ENCODE measurements around the gene CBR1. TPM values are rescaled to one million over a fixed set of nuclear protein-coding genes. Genes with fewer than 3 reads are reported as not detected.

CBR1 gene
- total and polyA plus RNA-seq, 9 of the 15 experiments (the other 6 are each of a cell fraction or from before 2014, with no cell fraction given), result 2.5 to 33.8 (median 15.1) TPM

DNA sequence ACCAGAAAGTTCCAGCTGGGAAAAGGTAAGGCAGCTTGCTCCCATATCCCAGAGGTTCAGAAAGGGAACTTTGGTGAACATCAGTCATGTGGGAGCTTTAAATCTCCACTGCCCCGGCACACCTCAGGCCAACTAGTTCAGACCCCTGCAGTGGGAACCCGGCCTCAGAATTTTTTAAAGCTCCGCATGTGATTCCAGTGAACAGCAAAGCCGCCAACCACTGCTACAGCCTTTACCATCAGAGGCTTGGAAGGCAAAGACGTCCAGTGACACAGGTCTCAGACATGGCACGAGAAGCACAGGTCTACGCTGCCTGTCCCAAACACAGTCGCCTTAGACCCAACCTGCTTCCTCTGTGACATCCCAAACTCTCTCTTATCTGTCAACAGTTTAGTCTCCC lies 40.5 kb upstream of the CBR1 start (continued):
- TF ChIP-seq SREBF1 (IDR thresholded peaks at IDR 0.05; ENCODE audit: borderline replicate concordance, low read depth, low read length) (no peak), KLF1 (tag; IDR thresholded peaks at IDR 0.05) (no peak), SIX5 (IDR thresholded peaks at IDR 0.05; ENCODE audit: borderline replicate concordance in 1 of 2, insufficient read depth in 1 of 2, low read depth in 1 of 2, low read length in 2 of 2) (no peak), HLTF (IDR thresholded peaks at IDR 0.05) (no peak), GABPB1 (CRISPR knock-in tag; IDR thresholded peaks at IDR 0.05) (no peak), ZBTB1 (CRISPR knock-in tag; IDR thresholded peaks at IDR 0.05; ENCODE audit: borderline replicate concordance, low read depth) (no peak), BHLHE40 (IDR thresholded peaks at IDR 0.05; ENCODE audit: low read length) (no peak), MAFF (IDR thresholded peaks at IDR 0.05; ENCODE audit: low read length) (no peak), ZNF584 (CRISPR knock-in tag; IDR thresholded peaks at IDR 0.05; ENCODE audit: low read depth) (no peak), TAL1 (IDR thresholded peaks at IDR 0.05) (no peak), CBX5 (IDR thresholded peaks at IDR 0.05; ENCODE audit: borderline replicate concordance, low read depth) (no peak), ZFP30 (CRISPR knock-in tag; IDR thresholded peaks at IDR 0.05; ENCODE audit: borderline replicate concordance) (no peak), TCF7L2 (IDR thresholded peaks at IDR 0.05; ENCODE audit: low read depth, low read length) (no peak), RBBP5 (IDR thresholded peaks at IDR 0.05; ENCODE audit: borderline replicate concordance, insufficient read depth, low read length, poor library complexity, severe bottlenecking) (no peak)
- TF ChIP-seq, protein P1, sequence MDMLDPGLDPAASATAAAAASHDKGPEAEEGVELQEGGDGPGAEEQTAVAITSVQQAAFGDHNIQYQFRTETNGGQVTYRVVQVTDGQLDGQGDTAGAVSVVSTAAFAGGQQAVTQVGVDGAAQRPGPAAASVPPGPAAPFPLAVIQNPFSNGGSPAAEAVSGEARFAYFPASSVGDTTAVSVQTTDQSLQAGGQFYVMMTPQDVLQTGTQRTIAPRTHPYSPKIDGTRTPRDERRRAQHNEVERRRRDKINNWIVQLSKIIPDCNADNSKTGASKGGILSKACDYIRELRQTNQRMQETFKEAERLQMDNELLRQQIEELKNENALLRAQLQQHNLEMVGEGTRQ (CRISPR knock-in tag; IDR thresholded peaks at IDR 0.05), result no peak
- TF ChIP-seq, protein P2, sequence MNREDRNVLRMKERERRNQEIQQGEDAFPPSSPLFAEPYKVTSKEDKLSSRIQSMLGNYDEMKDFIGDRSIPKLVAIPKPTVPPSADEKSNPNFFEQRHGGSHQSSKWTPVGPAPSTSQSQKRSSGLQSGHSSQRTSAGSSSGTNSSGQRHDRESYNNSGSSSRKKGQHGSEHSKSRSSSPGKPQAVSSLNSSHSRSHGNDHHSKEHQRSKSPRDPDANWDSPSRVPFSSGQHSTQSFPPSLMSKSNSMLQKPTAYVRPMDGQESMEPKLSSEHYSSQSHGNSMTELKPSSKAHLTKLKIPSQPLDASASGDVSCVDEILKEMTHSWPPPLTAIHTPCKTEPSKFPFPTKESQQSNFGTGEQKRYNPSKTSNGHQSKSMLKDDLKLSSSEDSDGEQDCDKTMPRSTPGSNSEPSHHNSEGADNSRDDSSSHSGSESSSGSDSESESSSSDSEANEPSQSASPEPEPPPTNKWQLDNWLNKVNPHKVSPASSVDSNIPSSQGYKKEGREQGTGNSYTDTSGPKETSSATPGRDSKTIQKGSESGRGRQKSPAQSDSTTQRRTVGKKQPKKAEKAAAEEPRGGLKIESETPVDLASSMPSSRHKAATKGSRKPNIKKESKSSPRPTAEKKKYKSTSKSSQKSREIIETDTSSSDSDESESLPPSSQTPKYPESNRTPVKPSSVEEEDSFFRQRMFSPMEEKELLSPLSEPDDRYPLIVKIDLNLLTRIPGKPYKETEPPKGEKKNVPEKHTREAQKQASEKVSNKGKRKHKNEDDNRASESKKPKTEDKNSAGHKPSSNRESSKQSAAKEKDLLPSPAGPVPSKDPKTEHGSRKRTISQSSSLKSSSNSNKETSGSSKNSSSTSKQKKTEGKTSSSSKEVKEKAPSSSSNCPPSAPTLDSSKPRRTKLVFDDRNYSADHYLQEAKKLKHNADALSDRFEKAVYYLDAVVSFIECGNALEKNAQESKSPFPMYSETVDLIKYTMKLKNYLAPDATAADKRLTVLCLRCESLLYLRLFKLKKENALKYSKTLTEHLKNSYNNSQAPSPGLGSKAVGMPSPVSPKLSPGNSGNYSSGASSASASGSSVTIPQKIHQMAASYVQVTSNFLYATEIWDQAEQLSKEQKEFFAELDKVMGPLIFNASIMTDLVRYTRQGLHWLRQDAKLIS (CRISPR knock-in tag; IDR thresholded peaks at IDR 0.05), result no peak
- TF ChIP-seq, protein P3, sequence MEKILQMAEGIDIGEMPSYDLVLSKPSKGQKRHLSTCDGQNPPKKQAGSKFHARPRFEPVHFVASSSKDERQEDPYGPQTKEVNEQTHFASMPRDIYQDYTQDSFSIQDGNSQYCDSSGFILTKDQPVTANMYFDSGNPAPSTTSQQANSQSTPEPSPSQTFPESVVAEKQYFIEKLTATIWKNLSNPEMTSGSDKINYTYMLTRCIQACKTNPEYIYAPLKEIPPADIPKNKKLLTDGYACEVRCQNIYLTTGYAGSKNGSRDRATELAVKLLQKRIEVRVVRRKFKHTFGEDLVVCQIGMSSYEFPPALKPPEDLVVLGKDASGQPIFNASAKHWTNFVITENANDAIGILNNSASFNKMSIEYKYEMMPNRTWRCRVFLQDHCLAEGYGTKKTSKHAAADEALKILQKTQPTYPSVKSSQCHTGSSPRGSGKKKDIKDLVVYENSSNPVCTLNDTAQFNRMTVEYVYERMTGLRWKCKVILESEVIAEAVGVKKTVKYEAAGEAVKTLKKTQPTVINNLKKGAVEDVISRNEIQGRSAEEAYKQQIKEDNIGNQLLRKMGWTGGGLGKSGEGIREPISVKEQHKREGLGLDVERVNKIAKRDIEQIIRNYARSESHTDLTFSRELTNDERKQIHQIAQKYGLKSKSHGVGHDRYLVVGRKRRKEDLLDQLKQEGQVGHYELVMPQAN (IDR thresholded peaks at IDR 0.05; ENCODE audit: borderline replicate concordance), result no peak

Measured in K562 (cell line).